Thyroid gland (tissue), 4 donors: ENCODE data around the gene PAK1. TPM values are rescaled to one million over a fixed set of nuclear protein-coding genes. Genes with fewer than 3 reads are reported as not detected.

Source experiments
- DNase-seq, 2 donors: peaks; one replicate each; pipeline ENCODE4 v3.0.0-alpha.2; 2019
- H3K27ac ChIP-seq, 3 donors: fragments of 200-600 bp; sonication (generic); 1 replicate in 2 of 3; 2 replicates in 1 of 3; pipeline ENCODE4 v1.5.1; 2016 to 2019; ENCODE audit warnings: mild to moderate bottlenecking in 1 of 3, moderate library complexity in 1 of 3
- H3K27me3 ChIP-seq: fragments of 200-600 bp; sonication (generic); one replicate; pipeline ENCODE4 v1.5.1; 2019
- H3K36me3 ChIP-seq, 2 donors: fragments of 200-600 bp; sonication (generic); one replicate each; pipeline ENCODE4 v1.5.1; 2016 to 2019
- H3K4me1 ChIP-seq, 2 donors: fragments of 200-600 bp; sonication (generic); one replicate each; pipeline ENCODE4 v1.5.1; 2017 to 2019
- H3K4me3 ChIP-seq, 3 donors: fragments of 200-600 bp; sonication (generic); replicated peaks in 1 of 3; 1 replicate in 2 of 3; 2 replicates in 1 of 3; pipeline ENCODE4 v1.5.1; 2016; ENCODE audit warnings: mild to moderate bottlenecking in 1 of 3
- H3K9me3 ChIP-seq: fragments of 200-600 bp; sonication (generic); one replicate; pipeline ENCODE4 v1.5.1; 2017
- CTCF ChIP-seq, 6 experiments: fragments of 200-600 bp in 3 of 6; fragments of 450-650 bp in 3 of 6; sonication (generic) in 3 of 6; IDR thresholded peaks; one replicate each; pipeline ENCODE4 v1.5.1; 2016 to 2019; ENCODE audit warnings: antibody characterized with exemption in 6 of 6, mild to moderate bottlenecking in 2 of 6, inconsistent platforms in 1 of 6, moderate library complexity in 1 of 6
- POLR2A ChIP-seq, 2 donors: fragments of 450-650 bp; IDR thresholded peaks; one replicate each; pipeline ENCODE4 v1.6.1; 2017; ENCODE audit warnings: antibody characterized with exemption in 2 of 2, mild to moderate bottlenecking in 2 of 2, moderate library complexity in 1 of 2
- WGBS, 2 donors: methylation state at CpG; one replicate each; pipeline ENCODE4 v1.1.5; 2017; 5-methylcytosine and 5-hydroxymethylcytosine counted together
- intact Hi-C: fragments of 100-400 bp; cut with DNase I; formaldehyde crosslinking; loops from one replicate; pipeline ENCODE4 v1.15.1; 2023
- total RNA-seq, 4 donors: library from RNA; depleted of rRNA; stranded (reverse); fragments of >200 nt; gene quantifications; one replicate each; pipeline ENCODE4 v1.2.3, GENCODE V29; 2016

The PAK1 gene
- total RNA-seq, 4 donors from 2014 or later, result 47.0 to 110 (median 84.0) TPM

GRCh38 chr11:77517753-77518152, 43.9 kb upstream of the PAK1 start:
- no peaks in the 10 kb centered on the region for H3K36me3 ChIP-seq
- no peak overlapping the region for H3K4me3 ChIP-seq
- no peaks in the 10 kb centered on the region for H3K9me3 ChIP-seq
- no peak overlapping the region for H3K27ac ChIP-seq
- no peaks in the 10 kb centered on the region for H3K27me3 ChIP-seq
- TF ChIP-seq CTCF (IDR thresholded peaks at IDR 0.05), result no peak
- TF ChIP-seq POLR2A (IDR thresholded peaks at IDR 0.05), result no peak
- H3K4me1 ChIP-seq, result no peaks in the 10 kb centered on the region
- no peak for DNase-seq
- intact Hi-C loops, result no loop called here
- 88 to 90% methylated on average over 3 of the region's 3 CpGs for WGBS, 2 donors

GRCh38 chr11:77517226-77517625, 43.3 kb upstream of the PAK1 start:
- Histone ChIP-seq H3K4me3 (no peak overlapping the region), H3K9me3 (no peaks in the 10 kb centered on the region), H3K4me1 (no peaks in the 10 kb centered on the region), H3K27ac (no peak overlapping the region), H3K36me3 (no peaks in the 10 kb centered on the region), H3K27me3 (no peaks in the 10 kb centered on the region)
- TF ChIP-seq CTCF (IDR thresholded peaks at IDR 0.05), result no peak
- TF ChIP-seq POLR2A (IDR thresholded peaks at IDR 0.05), result no peak
- 79 to 81% methylated on average over 2 of the region's 2 CpGs for WGBS, 2 donors
- intact Hi-C loops, result no loop called here
- DNase-seq, result no peak

GRCh38 chr11:77515483-77515882, 41.6 kb upstream of the PAK1 start:
- DNase-seq, result no peak
- no peaks in the 10 kb centered on the region for H3K4me1 ChIP-seq
- WGBS, 2 donors, result 88% methylated on average over 3 of the region's 3 CpGs
- no peak overlapping the region for H3K4me3 ChIP-seq
- H3K27ac ChIP-seq, result no peak overlapping the region
- no peaks in the 10 kb centered on the region for H3K27me3 ChIP-seq
- TF ChIP-seq POLR2A (IDR thresholded peaks at IDR 0.05) (no peak), CTCF (IDR thresholded peaks at IDR 0.05) (no peak)
- intact Hi-C loops, result no loop called here
- H3K36me3 ChIP-seq, result no peaks in the 10 kb centered on the region
- H3K9me3 ChIP-seq, result no peaks in the 10 kb centered on the region

- Histone ChIP-seq H3K27me3 (no peaks in the 10 kb centered on the region), H3K36me3 (no peaks in the 10 kb centered on the region), H3K9me3 (no peaks in the 10 kb centered on the region), H3K27ac (no peak overlapping the region), H3K4me1 (no peaks in the 10 kb centered on the region), H3K4me3 (no peak overlapping the region)
- 86 to 87% methylated on average over 3 of the region's 3 CpGs for WGBS, 2 donors
- DNase-seq, result no peak
- TF ChIP-seq CTCF (IDR thresholded peaks at IDR 0.05), result no peak
- no peak for TF ChIP-seq POLR2A (IDR thresholded peaks at IDR 0.05)
- intact Hi-C loops, result no loop called here
Observed at GRCh38 chr11:77515063-77515462, 41.2 kb upstream of the PAK1 start.

- no peaks in the 10 kb centered on the region for H3K4me1 ChIP-seq
- intact Hi-C loops, result no loop called here
- 76 to 83% methylated on average over 2 of the region's 2 CpGs for WGBS, 2 donors
- DNase-seq, result no peak
- TF ChIP-seq POLR2A (IDR thresholded peaks at IDR 0.05) (no peak), CTCF (IDR thresholded peaks at IDR 0.05) (no peak)
- no peaks in the 10 kb centered on the region for H3K27me3 ChIP-seq
- no peak overlapping the region for H3K4me3 ChIP-seq
- H3K36me3 ChIP-seq, result no peaks in the 10 kb centered on the region
- H3K9me3 ChIP-seq, result no peaks in the 10 kb centered on the region
- no peak overlapping the region for H3K27ac ChIP-seq
Observed at GRCh38 chr11:77512092-77512491, 38.2 kb upstream of the PAK1 start.
